Measurements from ENCODE around the gene STEEP1. TPM values are rescaled to one million over a fixed set of nuclear protein-coding genes. Genes with fewer than 3 reads are reported as not detected.

Gene STEEP1
- total RNA-seq, 1 experiment from 2014 or later: 30.4 TPM

DNA sequence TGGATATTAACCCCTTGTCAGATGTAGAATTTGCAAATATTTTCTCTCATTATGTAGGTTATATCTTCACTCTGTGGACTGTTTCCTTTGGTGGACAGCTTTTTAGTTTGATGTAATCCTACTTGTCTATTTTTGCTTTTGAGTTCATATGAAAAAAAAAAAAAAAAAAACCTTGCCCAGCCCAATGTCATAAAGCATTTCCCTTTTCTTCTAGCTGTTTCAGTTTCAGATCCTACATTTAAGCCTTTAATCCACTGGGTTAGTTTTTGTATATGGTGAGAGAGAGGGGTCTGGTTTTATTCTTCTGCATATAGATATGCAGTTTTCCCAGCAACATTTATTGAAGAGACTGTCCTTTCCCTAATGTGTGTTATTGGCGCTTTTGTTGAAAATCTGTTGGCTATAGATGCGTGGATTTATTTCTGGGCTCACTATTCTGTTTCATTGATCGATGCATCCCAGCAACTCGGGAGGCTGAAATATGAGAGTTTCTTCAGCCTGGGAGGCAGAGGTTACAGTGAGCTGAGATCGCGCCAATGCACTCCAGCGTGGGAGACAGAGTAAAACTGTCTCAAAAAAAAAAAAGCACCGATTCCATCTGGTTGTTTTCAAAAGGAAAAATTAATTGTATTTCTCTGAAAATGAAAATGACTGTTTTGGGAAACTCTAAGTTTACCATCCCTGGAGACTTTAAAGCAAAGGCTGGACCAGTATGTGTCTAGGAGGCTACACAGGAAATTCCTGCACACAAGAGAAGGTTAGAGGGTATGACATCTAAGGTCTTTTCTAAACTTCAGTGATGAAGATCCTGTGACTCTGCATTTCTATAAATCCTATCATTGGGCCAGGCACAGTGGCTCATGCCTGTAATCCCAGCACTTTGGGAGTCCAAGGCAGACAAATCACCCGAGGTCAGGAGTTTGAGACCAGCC, 35.6 kb downstream of the STEEP1 start:
- Histone ChIP-seq H3K18ac (ENCODE audit: insufficient read length, low read depth, low read length) (no peak overlapping the region), H3K4ac (ENCODE audit: low read depth, low read length) (no peak overlapping the region), H2BK20ac (ENCODE audit: low read depth, low read length, poor library complexity, severe bottlenecking) (no peak overlapping the region), H2BK5ac (ENCODE audit: insufficient read length, low read length) (no peak overlapping the region), H2BK120ac (ENCODE audit: low read depth, low read length, poor library complexity, severe bottlenecking) (no peak overlapping the region), H2AFZ (ENCODE audit: low read length) (no peak overlapping the region), H4K20me1 (ENCODE audit: control insufficient read depth, insufficient read depth, insufficient read length) (no peaks in the 10 kb centered on the region), H3K27me3 (ENCODE audit: insufficient read depth, low read length) (no peaks in the 10 kb centered on the region), H3K56ac (ENCODE audit: insufficient read length, low read depth, low read length) (no peak overlapping the region), H3K79me1 (ENCODE audit: insufficient read depth, low read depth, low read length, poor library complexity, severe bottlenecking) (no peaks in the 10 kb centered on the region), H3K9ac (ENCODE audit: extremely low read depth, insufficient read length, low read length) (no peak overlapping the region), H3K4me1 (ENCODE audit: insufficient read depth, low read length) (no peaks in the 10 kb centered on the region), H2BK15ac (ENCODE audit: low read depth, low read length) (no peak overlapping the region), H3K79me2 (ENCODE audit: insufficient read depth, low read length) (no peaks in the 10 kb centered on the region), H3K23me2 (ENCODE audit: insufficient read length, low read depth, low read length, poor library complexity, severe bottlenecking) (no peaks in the 10 kb centered on the region), H3K9me3 (ENCODE audit: control insufficient read depth, low read depth, low read length) (peaks cover 23% of the 10 kb centered on the region), H3K14ac (ENCODE audit: insufficient read depth, low read length) (no peak overlapping the region), H3T11ph (ENCODE audit: low read length) (no peak overlapping the region), H2BK12ac (ENCODE audit: insufficient read length, low read depth, low read length) (no peak overlapping the region), H3K23ac (ENCODE audit: insufficient read length, low read depth, low read length) (no peak overlapping the region), H4K5ac (ENCODE audit: insufficient read length, low read depth, low read length) (no peak overlapping the region), H3K4me2 (ENCODE audit: insufficient read depth, insufficient read length, low read length) (no peak overlapping the region), H3K27ac (ENCODE audit: insufficient read length, low read depth, low read length) (no peak overlapping the region), H2AK5ac (ENCODE audit: insufficient read length, low read length) (no peak overlapping the region), H4K8ac (replicated peaks; ENCODE audit: insufficient read length, low read depth, low read length) (no peak overlapping the region), H4K91ac (ENCODE audit: insufficient read length, low read depth, low read length) (no peak overlapping the region)
- TF ChIP-seq, protein P1, sequence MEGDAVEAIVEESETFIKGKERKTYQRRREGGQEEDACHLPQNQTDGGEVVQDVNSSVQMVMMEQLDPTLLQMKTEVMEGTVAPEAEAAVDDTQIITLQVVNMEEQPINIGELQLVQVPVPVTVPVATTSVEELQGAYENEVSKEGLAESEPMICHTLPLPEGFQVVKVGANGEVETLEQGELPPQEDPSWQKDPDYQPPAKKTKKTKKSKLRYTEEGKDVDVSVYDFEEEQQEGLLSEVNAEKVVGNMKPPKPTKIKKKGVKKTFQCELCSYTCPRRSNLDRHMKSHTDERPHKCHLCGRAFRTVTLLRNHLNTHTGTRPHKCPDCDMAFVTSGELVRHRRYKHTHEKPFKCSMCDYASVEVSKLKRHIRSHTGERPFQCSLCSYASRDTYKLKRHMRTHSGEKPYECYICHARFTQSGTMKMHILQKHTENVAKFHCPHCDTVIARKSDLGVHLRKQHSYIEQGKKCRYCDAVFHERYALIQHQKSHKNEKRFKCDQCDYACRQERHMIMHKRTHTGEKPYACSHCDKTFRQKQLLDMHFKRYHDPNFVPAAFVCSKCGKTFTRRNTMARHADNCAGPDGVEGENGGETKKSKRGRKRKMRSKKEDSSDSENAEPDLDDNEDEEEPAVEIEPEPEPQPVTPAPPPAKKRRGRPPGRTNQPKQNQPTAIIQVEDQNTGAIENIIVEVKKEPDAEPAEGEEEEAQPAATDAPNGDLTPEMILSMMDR (conservative IDR thresholded peaks at IDR 0.05): no peak
- no peak overlapping the region for H3K27ac Mint-ChIP-seq
- WGBS (ENCODE audit: extremely low coverage, insufficient read length, low lambda C conversion rate): no CpG with 5 or more reads among the region's 9 CpGs
- no peaks in the 10 kb centered on the region for H3K4me1 Mint-ChIP-seq
- no peak for DNase-seq
- no peak overlapping the region for H3K4me3 Mint-ChIP-seq
- H3K36me3 Mint-ChIP-seq (ENCODE audit: insufficient read depth in 1 of 3, low read depth in 3 of 3): peaks cover 0 to 17% (median 0%) of the 10 kb centered on the region in 3 experiments; a peak in 4 of 7 replicates
- peaks cover 58 to 70% of the 10 kb centered on the region in 2 experiments for H3K9me3 Mint-ChIP-seq
- no peaks in the 10 kb centered on the region; the same call in 1 of the 2 replicates for H3K27me3 Mint-ChIP-seq (ENCODE audit: low read depth)

Data from H9 (cell line).